HG03060 (cell line): ENCODE measurements around the gene KBTBD13.
"Not testable (repeated sequence)": the region's sequence is repeated elsewhere in the genome, so short reads cannot be mapped to it uniquely, and the experiment has no call there.

Source experiments
- ATAC-seq: cut with Tn5 transposase; IDR thresholded peaks from one replicate; pipeline ENCODE4 v1.9.1; 2021; ENCODE audit warnings: low read depth, moderate number of reproducible peaks; ENCODE audit not compliant: unreplicated experiment

Gene KBTBD13

GRCh38 chr15:65076486-65077290 lies at the start of gene KBTBD13:
Gene KBTBD13 (plus strand): TSS chr15:65076746. CDS start chr15:65076816, 70 bp downstream.
- ATAC-seq: no peak

DNA sequence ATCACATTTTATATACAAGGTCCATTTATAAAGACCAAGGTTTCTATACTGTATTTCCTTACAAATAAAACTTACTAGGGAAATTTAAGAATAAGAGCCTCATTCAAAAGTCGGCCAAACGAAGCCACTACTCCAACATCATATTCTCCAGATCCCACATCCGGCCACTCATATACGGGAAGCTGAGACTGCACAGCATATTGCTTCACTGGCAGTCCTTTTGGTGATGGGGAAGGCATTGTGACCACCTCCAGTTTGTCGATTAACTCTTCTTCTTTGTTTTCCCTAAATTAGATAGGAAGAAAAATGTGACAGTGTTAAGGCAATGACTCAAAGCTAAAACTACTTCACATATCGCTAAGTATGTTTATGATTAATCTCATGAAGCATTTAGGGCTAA lies 49.8 kb upstream of the KBTBD13 start:
- ATAC-seq: no peak

DNA sequence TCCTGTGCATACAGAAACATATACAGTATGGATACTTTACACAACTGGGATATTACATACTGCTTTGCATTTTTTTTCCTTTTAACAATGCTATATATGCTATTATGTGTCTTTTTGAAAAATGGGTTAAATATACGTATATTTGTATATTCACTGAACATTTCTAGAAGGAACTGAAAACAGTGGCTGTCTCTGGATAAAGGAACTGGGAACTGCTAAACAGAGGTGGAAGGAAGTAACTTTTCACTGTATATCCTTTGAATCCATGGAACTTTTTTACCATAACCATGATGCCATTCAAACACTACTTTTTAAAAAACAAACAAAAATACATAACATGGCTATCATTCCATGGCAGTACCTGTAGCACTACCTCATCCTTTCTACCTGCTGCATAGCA lies 49.0 kb upstream of the KBTBD13 start:
- ATAC-seq: no peak

DNA sequence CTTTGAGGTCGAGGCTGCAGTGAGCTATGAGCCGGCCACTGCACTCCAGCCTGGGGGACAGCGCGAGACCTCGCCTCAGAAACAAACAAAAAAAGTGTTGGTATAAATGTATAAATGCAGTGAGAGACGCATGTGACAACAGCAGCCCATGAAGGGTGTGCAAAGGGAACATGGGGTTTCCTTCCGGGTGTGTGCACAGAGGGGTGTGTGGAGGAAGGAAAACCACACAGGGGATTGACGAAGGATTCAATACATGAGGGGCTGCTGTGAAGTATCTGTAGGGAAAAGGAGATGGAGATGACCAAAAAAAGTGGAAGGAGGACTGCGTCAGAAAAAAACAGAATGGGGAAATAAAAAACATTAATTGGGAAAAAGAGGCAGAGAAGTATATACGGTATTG lies 48.2 kb upstream of the KBTBD13 start:
- no peak for ATAC-seq

GRCh38 chr15:65028921-65029735 lies 47.4 kb upstream of the KBTBD13 start, which contains the start of gene MTFMT:
Gene MTFMT (minus strand): TSS chr15:65029639. CDS start chr15:65029613, 26 bp downstream.
- no peak for ATAC-seq

- no peak for ATAC-seq
Measured at GRCh38 chr15:65029736-65030208, 46.8 kb upstream of the KBTBD13 start.

- ATAC-seq: no peak
Measured at GRCh38 chr15:65032801-65033537, 43.6 kb upstream of the KBTBD13 start.

- no peak for ATAC-seq
Measured at GRCh38 chr15:65033659-65034269, 42.8 kb upstream of the KBTBD13 start.

DNA sequence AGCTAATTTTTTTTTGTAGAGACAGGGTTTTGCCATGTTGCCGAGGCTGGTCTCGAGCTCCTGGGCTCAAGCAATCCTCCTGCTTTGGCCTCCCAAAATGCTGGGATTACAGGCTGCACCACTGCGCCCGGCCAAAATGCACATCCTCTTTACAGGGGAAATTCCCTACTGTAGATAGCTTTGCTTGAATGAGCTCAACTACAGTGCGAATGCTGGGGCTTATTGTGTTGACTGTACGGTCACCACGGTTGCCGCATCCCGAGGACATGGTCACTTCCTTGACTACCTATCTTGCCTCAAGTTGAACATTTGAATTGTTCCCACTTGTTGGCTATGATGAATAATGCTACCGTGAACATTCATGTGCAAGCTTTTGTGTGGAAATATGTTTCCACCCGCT lies 41.8 kb upstream of the KBTBD13 start:
- no peak for ATAC-seq

- no peak for ATAC-seq
Measured at GRCh38 chr15:65037309-65037708, 39.2 kb upstream of the KBTBD13 start.

GRCh38 chr15:65038428-65038827 lies 38.1 kb upstream of the KBTBD13 start:
- no peak for ATAC-seq

GRCh38 chr15:65038836-65039235 lies 37.7 kb upstream of the KBTBD13 start:
- no peak for ATAC-seq

DNA sequence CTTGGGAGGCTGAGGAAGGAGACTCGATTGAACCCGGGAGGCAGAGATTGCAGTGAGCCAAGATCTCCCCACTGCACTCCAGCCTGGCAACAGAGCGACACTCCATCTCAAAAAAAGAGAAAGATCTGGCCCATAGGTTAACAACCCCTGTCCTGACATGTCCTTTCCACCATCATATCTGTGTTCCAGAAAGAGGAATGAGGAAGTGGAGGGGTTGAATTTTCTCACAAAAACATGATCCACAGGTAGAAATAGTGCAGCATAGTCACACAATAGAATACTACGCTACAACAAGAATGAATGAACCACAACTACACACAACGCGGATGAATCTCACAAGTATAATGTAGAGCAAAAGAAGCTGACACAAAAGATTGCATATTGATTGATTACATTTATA lies 36.1 kb upstream of the KBTBD13 start:
- ATAC-seq: no peak

GRCh38 chr15:65041787-65042186 lies 34.8 kb upstream of the KBTBD13 start:
- ATAC-seq: no peak

DNA sequence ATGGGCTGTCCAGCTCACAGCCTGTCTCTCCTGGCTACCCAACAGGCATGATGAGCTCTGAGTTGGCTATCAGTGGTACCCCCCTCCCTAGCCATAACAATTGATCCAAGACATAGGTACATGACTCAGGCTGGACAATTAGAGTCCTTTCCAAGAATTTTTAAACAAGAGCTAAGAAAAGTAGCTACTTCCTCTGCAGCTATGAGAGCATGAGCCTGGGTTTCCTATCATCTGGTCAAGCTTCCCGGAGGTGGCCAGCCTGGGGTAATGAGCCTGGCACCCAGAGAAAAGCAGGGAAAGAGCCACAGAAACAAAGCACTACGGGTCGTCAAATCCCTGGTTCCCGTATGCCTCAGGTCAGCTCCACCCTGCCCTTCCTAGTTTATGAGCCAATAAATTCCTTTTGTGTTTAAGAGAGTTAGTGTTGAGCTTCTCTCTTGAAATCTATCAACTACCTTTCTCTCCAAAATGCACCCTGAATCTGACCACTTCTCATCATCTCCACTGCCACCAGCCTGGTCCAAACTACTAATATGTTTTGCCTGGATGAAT lies 33.7 kb upstream of the KBTBD13 start:
- ATAC-seq: no peak

DNA sequence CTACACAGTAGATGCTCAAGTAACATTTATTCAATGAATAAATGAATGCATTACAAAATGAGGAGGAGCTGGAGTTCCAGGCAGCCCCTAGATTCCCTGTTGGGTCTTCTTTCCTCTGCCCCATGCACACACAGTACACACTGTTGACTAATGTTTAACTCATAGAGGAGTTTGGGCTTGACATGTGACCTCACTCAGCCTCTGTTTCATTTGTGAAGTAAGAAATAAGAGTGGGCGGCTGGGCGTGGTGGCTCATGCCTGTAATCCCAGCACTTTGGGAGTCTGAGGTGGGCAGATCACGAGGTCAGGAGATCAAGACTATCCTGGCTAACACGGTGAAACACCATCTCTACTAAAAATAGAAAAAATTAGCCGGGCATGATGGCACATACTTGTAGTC lies 32.3 kb upstream of the KBTBD13 start:
- ATAC-seq: not testable (repeated sequence)

GRCh38 chr15:65044724-65045481 lies 31.6 kb upstream of the KBTBD13 start, which contains the start of gene SLC51B:
Gene SLC51B (plus strand): TSS chr15:65045387. CDS start chr15:65050005, 4,618 bp downstream.
- no peak for ATAC-seq

- no peak for ATAC-seq
Measured at GRCh38 chr15:65048241-65048640, 28.3 kb upstream of the KBTBD13 start.

- peak; percentile 78 for ATAC-seq
Measured at GRCh38 chr15:65049418-65049840, 27.1 kb upstream of the KBTBD13 start.
